H1 (cell line): ENCODE data around the gene BOLL. TPM values are rescaled to one million over a fixed set of nuclear protein-coding genes. Genes with fewer than 3 reads are reported as not detected.

ENCODE experiments used
- CTCF ChIA-PET: fragments of 300-600 bp; sonication (Branson Sonifier 250); formaldehyde crosslinking; loops from one replicate; lab custom pipeline; 2021; ENCODE audit not compliant: partially characterized antibody; lab: Charles Lee
- POLR2A ChIA-PET: fragments of 300-600 bp; sonication (Branson Sonifier 250); formaldehyde crosslinking; loops from one replicate; lab custom pipeline; 2021; ENCODE audit warnings: inconsistent platforms; ENCODE audit not compliant: partially characterized antibody; lab: Charles Lee
- DNase-seq, 2 experiments: peaks; one replicate each; pipeline versions ENCODE4 v3.0.0 to v3.0.0-alpha.2; 2010 to 2022; ENCODE audit warnings: low spot score in 2 of 2, low read depth in 1 of 2, mixed read lengths in 1 of 2
- FAIRE-seq: peaks from 2 replicates; lab custom pipeline; 2011; peaks lifted over from hg19 to GRCh38; lab: Jason Lieb, UNC
- H2AFZ ChIP-seq: 2 replicates; pipeline ENCODE4 v1.8.1; 2012; ENCODE audit warnings: low read length, inconsistent platforms
- H2AK5ac ChIP-seq: 2 replicates; pipeline ENCODE4 v1.6.1; 2013; ENCODE audit warnings: low read depth, low read length
- H2BK120ac ChIP-seq: replicated peaks from 2 replicates; pipeline ENCODE3; 2013; ENCODE audit warnings: low read depth, low read length, inconsistent platforms
- H2BK12ac ChIP-seq: 2 replicates; pipeline ENCODE4 v1.6.1; 2013; ENCODE audit warnings: low read depth, low read length
- H2BK15ac ChIP-seq: 2 replicates; pipeline ENCODE4 v1.6.1; 2013; ENCODE audit warnings: low read length
- H2BK20ac ChIP-seq: 2 replicates; pipeline ENCODE4 v1.6.1; 2013; ENCODE audit warnings: low read length
- H2BK5ac ChIP-seq: 2 replicates; pipeline ENCODE4 v1.6.1; 2013; ENCODE audit warnings: low read depth, low read length
- H3K14ac ChIP-seq: 2 replicates; pipeline ENCODE4 v1.6.1; 2013; ENCODE audit warnings: inconsistent platforms; ENCODE audit not compliant: insufficient read length
- H3K18ac ChIP-seq: 2 replicates; pipeline ENCODE4 v1.6.1; 2013; ENCODE audit warnings: low read length; ENCODE audit errors: extremely low read depth
- H3K23ac ChIP-seq: 2 replicates; pipeline ENCODE4 v1.6.1; 2013; ENCODE audit warnings: inconsistent platforms; ENCODE audit not compliant: insufficient read length
- H3K23me2 ChIP-seq: 2 replicates; pipeline ENCODE4 v1.6.1; 2013; ENCODE audit warnings: low read depth, low read length
- H3K27ac ChIP-seq: 2 replicates; pipeline ENCODE4 v1.6.1; 2011; ENCODE audit warnings: low read depth, low read length, inconsistent platforms
- H3K27me3 ChIP-seq, 4 experiments: replicated peaks in 1 of 4; 1 replicate in 1 of 4; 2 replicates in 3 of 4; pipeline versions ENCODE4 v1.6.1 to v1.8.1; 2011 to 2013; ENCODE audit warnings: low read length in 3 of 4, mild to moderate bottlenecking in 3 of 4, inconsistent platforms in 2 of 4, mixed read lengths in 2 of 4, moderate library complexity in 1 of 4; ENCODE audit not compliant: control insufficient read depth in 3 of 4, insufficient read depth in 3 of 4; ENCODE audit errors: extremely low read depth in 1 of 4
- H3K36me3 ChIP-seq, 4 experiments: 2 replicates each; pipeline versions ENCODE4 v1.6.1 to v1.8.1; 2011 to 2013; ENCODE audit warnings: mild to moderate bottlenecking in 4 of 4, low read length in 3 of 4, moderate library complexity in 2 of 4, control low read depth in 1 of 4, inconsistent platforms in 1 of 4; ENCODE audit not compliant: insufficient read depth in 4 of 4, control insufficient read depth in 2 of 4
- H3K4ac ChIP-seq: replicated peaks from 2 replicates; pipeline ENCODE3; 2013; ENCODE audit warnings: low read length, low read depth, mixed read lengths, inconsistent platforms; ENCODE audit not compliant: insufficient read length
- H3K4me1 ChIP-seq, 4 experiments: replicated peaks in 1 of 4; 1 replicate in 1 of 4; 2 replicates in 3 of 4; pipeline versions ENCODE4 v1.6.1 to v1.8.1; 2011 to 2013; ENCODE audit warnings: low read length in 3 of 4, inconsistent platforms in 2 of 4, mixed read lengths in 1 of 4; ENCODE audit not compliant: insufficient read depth in 4 of 4, control insufficient read depth in 3 of 4
- H3K4me2 ChIP-seq, 2 experiments: 2 replicates each; pipeline versions ENCODE4 v1.6.1 to v1.8.1; 2011 to 2013; ENCODE audit warnings: low read depth in 2 of 2, low read length in 2 of 2, control low read depth in 1 of 2, inconsistent platforms in 1 of 2, mild to moderate bottlenecking in 1 of 2; ENCODE audit not compliant: insufficient read depth in 1 of 2
- H3K4me3 ChIP-seq, 4 experiments: fragments of 200-600, 300-600 bp in 1 of 4; sonication (generic), shearing (Covaris generic), sonication (Bioruptor Twin) in 1 of 4; 2 replicates each; pipeline versions ENCODE4 v1.5.1 to v1.8.1; 2011 to 2016; ENCODE audit warnings: low read length in 4 of 4, low read depth in 3 of 4, control low read depth in 2 of 4, inconsistent platforms in 2 of 4, mild to moderate bottlenecking in 2 of 4, mixed read lengths in 1 of 4, moderate library complexity in 1 of 4; ENCODE audit not compliant: insufficient read depth in 2 of 4; ENCODE audit errors: extremely low read depth in 1 of 4
- H3K56ac ChIP-seq: replicated peaks from 2 replicates; pipeline ENCODE3; 2013; ENCODE audit warnings: low read depth, mild to moderate bottlenecking, mixed read lengths, low read length, inconsistent platforms; ENCODE audit not compliant: insufficient read length
- H3K79me1 ChIP-seq: 2 replicates; pipeline ENCODE4 v1.6.1; 2013; ENCODE audit warnings: low read depth, low read length, control low read depth
- H3K79me2 ChIP-seq, 2 experiments: 2 replicates each; pipeline versions ENCODE4 v1.6.1 to v1.8.1; 2012 to 2013; ENCODE audit warnings: low read length in 2 of 2, mild to moderate bottlenecking in 2 of 2, inconsistent platforms in 1 of 2; ENCODE audit not compliant: insufficient read depth in 2 of 2, control insufficient read depth in 1 of 2
- H3K9ac ChIP-seq, 4 experiments: replicated peaks in 1 of 4; 1 replicate in 1 of 4; 2 replicates in 3 of 4; pipeline versions ENCODE4 v1.6.1 to v1.8.1; 2011 to 2013; ENCODE audit warnings: low read depth in 3 of 4, low read length in 3 of 4, control low read depth in 2 of 4, mild to moderate bottlenecking in 2 of 4, moderate library complexity in 2 of 4, inconsistent platforms in 1 of 4; ENCODE audit errors: extremely low read depth in 1 of 4
- H3K9me3 ChIP-seq, 2 experiments: 2 replicates each; pipeline versions ENCODE4 v1.6.1 to v1.8.1; 2012 to 2013; ENCODE audit warnings: mild to moderate bottlenecking in 2 of 2, moderate library complexity in 2 of 2, control low read depth in 1 of 2, inconsistent platforms in 1 of 2, low read depth in 1 of 2, low read length in 1 of 2, mixed read lengths in 1 of 2; ENCODE audit not compliant: insufficient read depth in 2 of 2
- H4K20me1 ChIP-seq, 2 experiments: replicated peaks in 1 of 2; 2 replicates each; pipeline versions ENCODE3 to v1.8.1; 2011 to 2013; ENCODE audit warnings: inconsistent platforms in 2 of 2, low read length in 2 of 2, mild to moderate bottlenecking in 1 of 2; ENCODE audit not compliant: insufficient read depth in 2 of 2, control insufficient read depth in 1 of 2
- H4K5ac ChIP-seq: 2 replicates; pipeline ENCODE4 v1.6.1; 2013; ENCODE audit warnings: low read length, low read depth, mixed read lengths, inconsistent platforms; ENCODE audit not compliant: insufficient read length
- H4K8ac ChIP-seq: 2 replicates; pipeline ENCODE4 v1.8.0; 2013; ENCODE audit warnings: mild to moderate bottlenecking, moderate library complexity, low read length, inconsistent platforms; ENCODE audit not compliant: insufficient read depth; ENCODE audit errors: extremely low read depth
- H4K91ac ChIP-seq: replicated peaks from 2 replicates; pipeline ENCODE3; 2013; ENCODE audit warnings: low read length, mixed read lengths, inconsistent platforms; ENCODE audit not compliant: insufficient read length
- CEBPB ChIP-seq: IDR thresholded peaks from 2 replicates; pipeline ENCODE4 v1.6.1; 2012; ENCODE audit warnings: low read depth, low read length
- CTCF ChIP-seq, 3 experiments: IDR thresholded peaks; 1 replicate in 2 of 3; 2 replicates in 1 of 3; pipeline versions ENCODE4 v1.5.1 to v1.6.1; 2011; ENCODE audit warnings: low read length in 3 of 3, mild to moderate bottlenecking in 3 of 3, inconsistent platforms in 2 of 3, low read depth in 1 of 3, moderate library complexity in 1 of 3; ENCODE audit not compliant: insufficient read depth in 1 of 3; ENCODE audit errors: control extremely low read depth in 1 of 3
- WGBS, 2 experiments: shearing (Covaris generic) in 1 of 2; methylation state at CpG; one replicate each; pipeline versions ENCODE4 v1.1.6 to v1.1.7; 2013 to 2015; ENCODE audit warnings: low lambda C conversion rate in 2 of 2, mixed read lengths in 2 of 2, inconsistent platforms in 1 of 2, low coverage in 1 of 2, missing lambda C conversion rate in 1 of 2; ENCODE audit not compliant: insufficient replicate concordance in 2 of 2, insufficient coverage in 1 of 2, insufficient read length in 1 of 2; ENCODE audit errors: extremely low coverage in 1 of 2, missing lambda C conversion rate in 1 of 2; 5-methylcytosine and 5-hydroxymethylcytosine counted together
- polyA plus RNA-seq, 7 experiments: library from polyadenylated mRNA; depleted of rRNA in 3 of 7; stranded (reverse) in 5 of 7; unstranded in 2 of 7; fragments of >200 nt in 5 of 7; fragments of 200-250 nt in 2 of 7; gene quantifications; 1 replicate in 5 of 7; 2 replicates in 1 of 7; 4 replicates in 1 of 7; pipeline versions ENCODE4 v1.2.1 to v1.2.3, GENCODE V29; 2011 to 2013; ENCODE audit warnings: missing spikeins in 2 of 7, mixed read lengths in 2 of 7
- total RNA-seq: library from RNA; stranded (reverse); fragmentation: NEBNext Ultra II Directional; extraction: Animal tissue kit (Norgen Biotek cat#: 25700); gene quantifications from 2 replicates; pipeline ENCODE4 v1.2.1, GENCODE V29; 2021

Gene BOLL
- total and polyA plus RNA-seq, 2 of the 8 experiments (the other 6 are each of a cell fraction or from before 2014, with no cell fraction given), result not detected

GRCh38 chr2:197717863-197718262 lies 67.3 kb downstream of the BOLL start:
- Histone ChIP-seq H3K4me2 (no peak overlapping the region), H3K9me3 (no peaks in the 10 kb centered on the region), H2BK20ac (no peak overlapping the region), H3K56ac (no peak overlapping the region), H3K18ac (no peak overlapping the region), H4K5ac (no peak overlapping the region), H2BK12ac (no peak overlapping the region), H3K79me1 (no peaks in the 10 kb centered on the region), H3K27me3 (peaks cover 0 to 1% (median 0%) of the 10 kb centered on the region in 4 experiments; a peak in 1 of 7 replicates), H3K14ac (no peak overlapping the region), H2BK5ac (no peak overlapping the region), H3K4me1 (no peaks in the 10 kb centered on the region), H3K27ac (no peak overlapping the region), H4K91ac (no peak overlapping the region), H2BK120ac (no peak overlapping the region), H4K8ac (no peak overlapping the region), H2BK15ac (no peak overlapping the region), H3K36me3 (peaks cover 0 to 6% (median 0%) of the 10 kb centered on the region in 4 experiments; a peak in 2 of 8 replicates), H4K20me1 (no peaks in the 10 kb centered on the region), H3K23me2 (no peaks in the 10 kb centered on the region), H3K4ac (no peak overlapping the region), H3K4me3 (no peak overlapping the region), H2AK5ac (no peak overlapping the region), H3K9ac (no peak overlapping the region), H3K23ac (no peak overlapping the region), H3K79me2 (peaks cover 0 to 4% of the 10 kb centered on the region in 2 experiments; a peak in 1 of 4 replicates), H2AFZ (no peak overlapping the region)
- TF ChIP-seq CTCF (IDR thresholded peaks at IDR 0.05; ENCODE audit: control extremely low read depth in 1 of 3, insufficient read depth in 1 of 3, low read depth in 1 of 3, low read length in 3 of 3) (no peak), CEBPB (peak; percentile 26; the same call in 1 of the 2 replicates)
- ChIA-PET CTCF (interaction anchor here (0.6 to 3.0 kb wide), 2 partner anchors 11 to 255 kb away, joined by 3 to 18 read pairs; no protein-coding TSS in a partner anchor), POLR2A (interaction anchor here (0.6 kb wide), 1 partner anchor 220 kb away, joined by 3 read pairs; no protein-coding TSS in a partner anchor)
- FAIRE-seq (no peak), DNase-seq (no peak)
- WGBS, 2 experiments, result 92% methylated on average over 2 of the region's 2 CpGs; no CpG with 5 or more reads in 1 of the 2 experiments
